ENCODE measurements around the gene APBA3. TPM values are rescaled to one million over a fixed set of nuclear protein-coding genes. Genes with fewer than 3 reads are reported as not detected.
A peak's percentile ranks its signal among the peaks of the same experiment; 100 is the strongest.

The APBA3 gene
- total and polyA plus RNA-seq, 7 experiments from 2014 or later, result 30.7 to 77.3 (median 62.3) TPM

GRCh38 chr19:3784607-3785450 is 23.3 kb upstream of the APBA3 start:
- no peaks in the 10 kb centered on the region for H3K27me3 ChIP-seq (ENCODE audit: control insufficient read depth in 2 of 2, insufficient read depth in 2 of 2, low read length in 2 of 2)
- ChIA-PET POLR2A (interaction anchor here (0.6 to 1.5 kb wide), 2 partner anchors 22 to 613 kb away, joined by 3 to 4 read pairs; no protein-coding TSS in a partner anchor), CTCF (interaction anchor here (1.4 kb wide), 1 partner anchor 15 kb away, joined by 3 read pairs; no protein-coding TSS in a partner anchor)
- DNase-seq (no peak), ATAC-seq (no peak)
- Mint-ChIP-seq H3K36me3 (peaks cover 5 to 21% (median 20%) of the 10 kb centered on the region in 5 donors), H3K4me3 (peak overlapping the region; percentile 43 to 88 (median 82)), H3K27me3 (peaks cover 0 to 21% (median 0%) of the 10 kb centered on the region in 5 donors), H3K9me3 (peaks cover 0 to 22% (median 15%) of the 10 kb centered on the region in 11 donors), H3K27ac (peak overlapping the region in 1 of 9 donors; percentile 50), H3K4me1 (peaks cover 0 to 18% (median 8%) of the 10 kb centered on the region in 7 donors)
- intact Hi-C loops (cut with micrococcal nuclease), result loop anchor here in 1 of 2 donors (5.0 kb wide), 1 partner anchor 37 kb away; no protein-coding TSS in a partner anchor
- H3K27ac ChIP-seq (ENCODE audit: low read depth, low read length), result no peak overlapping the region
- peaks cover 0 to under 1% of the 10 kb centered on the region in 2 donors for H3K4me1 ChIP-seq (ENCODE audit: control insufficient read depth in 2 of 2, insufficient read depth in 2 of 2, low read length in 2 of 2)
- H3K36me3 ChIP-seq (ENCODE audit: control insufficient read depth in 2 of 3, insufficient read depth in 3 of 3, low read length in 3 of 3), result peaks cover 0 to 4% (median 0%) of the 10 kb centered on the region in 3 experiments
- H3K4me3 ChIP-seq (ENCODE audit: low read length), result peak overlapping the region; percentile 63
- peaks cover 0 to 22% (median 11%) of the 10 kb centered on the region in 3 experiments for H3K9me3 ChIP-seq (ENCODE audit: control insufficient read depth in 2 of 3, low read length in 3 of 3)

- DNase-seq (peak in 5 of 9 donors; percentile 31 to 43 (median 38)), ATAC-seq (peak; percentile 66)
- Mint-ChIP-seq H3K4me1 (peaks cover 0 to 18% (median 8%) of the 10 kb centered on the region in 7 donors), H3K9me3 (peaks cover 0 to 22% (median 15%) of the 10 kb centered on the region in 11 donors), H3K4me3 (peak overlapping the region; percentile 23 to 88 (median 82)), H3K27me3 (peaks cover 0 to 18% (median 0%) of the 10 kb centered on the region in 5 donors), H3K36me3 (peaks cover 5 to 21% (median 20%) of the 10 kb centered on the region in 5 donors), H3K27ac (peak overlapping the region in 1 of 9 donors; percentile 50)
- H3K4me3 ChIP-seq (ENCODE audit: low read length), result no peak overlapping the region
- H3K9me3 ChIP-seq (ENCODE audit: control insufficient read depth in 2 of 3, low read length in 3 of 3), result peaks cover 0 to 22% (median 11%) of the 10 kb centered on the region in 3 experiments
- peaks cover 0 to 4% (median 0%) of the 10 kb centered on the region in 3 experiments for H3K36me3 ChIP-seq (ENCODE audit: control insufficient read depth in 2 of 3, insufficient read depth in 3 of 3, low read length in 3 of 3)
- H3K27me3 ChIP-seq (ENCODE audit: control insufficient read depth in 2 of 2, insufficient read depth in 2 of 2, low read length in 2 of 2), result no peaks in the 10 kb centered on the region
- intact Hi-C loops (cut with micrococcal nuclease), result loop anchor here (1.0 to 5.0 kb wide), 2 partner anchors 38 kb away; no protein-coding TSS in a partner anchor
- POLR2A ChIA-PET, result interaction anchor here (0.6 to 1.5 kb wide), 2 partner anchors 21 to 612 kb away, joined by 3 to 4 read pairs; no protein-coding TSS in a partner anchor
- no peak overlapping the region for H3K27ac ChIP-seq (ENCODE audit: low read depth, low read length)
- no peaks in the 10 kb centered on the region for H3K4me1 ChIP-seq (ENCODE audit: control insufficient read depth in 2 of 2, insufficient read depth in 2 of 2, low read length in 2 of 2)
- CTCF ChIA-PET, result interaction anchor here (1.4 kb wide), 1 partner anchor 14 kb away, joined by 3 read pairs; no protein-coding TSS in a partner anchor
Observed at GRCh38 chr19:3783660-3784584, 22.4 kb upstream of the APBA3 start.

GRCh38 chr19:3782903-3783302 is 21.4 kb upstream of the APBA3 start:
- POLR2A ChIA-PET, result no interaction called here
- peaks cover 0 to 22% (median 11%) of the 10 kb centered on the region in 3 experiments for H3K9me3 ChIP-seq (ENCODE audit: control insufficient read depth in 2 of 3, low read length in 3 of 3)
- H3K4me1 Mint-ChIP-seq, result peaks cover 0 to 18% (median 6%) of the 10 kb centered on the region in 7 donors
- DNase-seq (no peak), ATAC-seq (no peak)
- H3K36me3 ChIP-seq (ENCODE audit: control insufficient read depth in 2 of 3, insufficient read depth in 3 of 3, low read length in 3 of 3), result peaks cover 0 to 4% (median 0%) of the 10 kb centered on the region in 3 experiments
- CTCF ChIA-PET, result no interaction called here
- no peak overlapping the region for H3K4me3 Mint-ChIP-seq
- no peaks in the 10 kb centered on the region for H3K27me3 ChIP-seq (ENCODE audit: control insufficient read depth in 2 of 2, insufficient read depth in 2 of 2, low read length in 2 of 2)
- no peak overlapping the region for H3K27ac ChIP-seq (ENCODE audit: low read depth, low read length)
- peaks cover 0 to 18% (median 0%) of the 10 kb centered on the region in 5 donors for H3K27me3 Mint-ChIP-seq
- peaks cover 5 to 21% (median 20%) of the 10 kb centered on the region in 5 donors for H3K36me3 Mint-ChIP-seq
- peaks cover 0 to 22% (median 15%) of the 10 kb centered on the region in 11 donors for H3K9me3 Mint-ChIP-seq
- no peak overlapping the region for H3K4me3 ChIP-seq (ENCODE audit: low read length)
- intact Hi-C loops (cut with micrococcal nuclease), result loop anchor here (1.0 to 5.0 kb wide), 2 partner anchors 39 kb away; no protein-coding TSS in a partner anchor
- H3K27ac Mint-ChIP-seq, result no peak overlapping the region
- H3K4me1 ChIP-seq (ENCODE audit: control insufficient read depth in 2 of 2, insufficient read depth in 2 of 2, low read length in 2 of 2), result no peaks in the 10 kb centered on the region

- H3K9me3 ChIP-seq (ENCODE audit: control insufficient read depth in 2 of 3, low read length in 3 of 3), result peaks cover 0 to 22% (median 11%) of the 10 kb centered on the region in 3 experiments
- Mint-ChIP-seq H3K4me1 (peaks cover 0 to 18% (median 6%) of the 10 kb centered on the region in 7 donors), H3K27me3 (peaks cover 0 to 18% (median 0%) of the 10 kb centered on the region in 5 donors), H3K9me3 (peaks cover 0 to 22% (median 15%) of the 10 kb centered on the region in 11 donors), H3K4me3 (peak overlapping the region in 4 of 10 donors; percentile 6 to 68 (median 32)), H3K36me3 (peaks cover 5 to 21% (median 20%) of the 10 kb centered on the region in 5 donors), H3K27ac (peak overlapping the region in 2 of 9 donors; percentile 5 to 49)
- no peak for DNase-seq
- peaks cover 0 to 4% (median 0%) of the 10 kb centered on the region in 3 experiments for H3K36me3 ChIP-seq (ENCODE audit: control insufficient read depth in 2 of 3, insufficient read depth in 3 of 3, low read length in 3 of 3)
- H3K4me3 ChIP-seq (ENCODE audit: low read length), result no peak overlapping the region
- no peak for ATAC-seq
- no peak overlapping the region for H3K27ac ChIP-seq (ENCODE audit: low read depth, low read length)
- H3K4me1 ChIP-seq (ENCODE audit: control insufficient read depth in 2 of 2, insufficient read depth in 2 of 2, low read length in 2 of 2), result no peaks in the 10 kb centered on the region
- CTCF ChIA-PET, result no interaction called here
- POLR2A ChIA-PET, result no interaction called here
- no peaks in the 10 kb centered on the region for H3K27me3 ChIP-seq (ENCODE audit: control insufficient read depth in 2 of 2, insufficient read depth in 2 of 2, low read length in 2 of 2)
- intact Hi-C loops (cut with micrococcal nuclease), result loop anchor here in 1 of 2 donors (5.0 kb wide), 1 partner anchor 40 kb away; no protein-coding TSS in a partner anchor
Observed at GRCh38 chr19:3782330-3782729, 20.8 kb upstream of the APBA3 start.

- DNase-seq (no peak), ATAC-seq (no peak)
- Mint-ChIP-seq H3K4me1 (peaks cover 0 to 15% (median 6%) of the 10 kb centered on the region in 7 donors), H3K4me3 (no peak overlapping the region), H3K27me3 (peaks cover 0 to 13% (median 0%) of the 10 kb centered on the region in 5 donors), H3K36me3 (peaks cover 5 to 21% (median 20%) of the 10 kb centered on the region in 5 donors), H3K27ac (no peak overlapping the region), H3K9me3 (peaks cover 0 to 22% (median 15%) of the 10 kb centered on the region in 11 donors)
- Histone ChIP-seq H3K27me3 (ENCODE audit: control insufficient read depth in 2 of 2, insufficient read depth in 2 of 2, low read length in 2 of 2) (no peaks in the 10 kb centered on the region), H3K4me3 (ENCODE audit: low read length) (no peak overlapping the region), H3K4me1 (ENCODE audit: control insufficient read depth in 2 of 2, insufficient read depth in 2 of 2, low read length in 2 of 2) (no peaks in the 10 kb centered on the region), H3K27ac (ENCODE audit: low read depth, low read length) (no peak overlapping the region), H3K9me3 (ENCODE audit: control insufficient read depth in 2 of 3, low read length in 3 of 3) (peaks cover 0 to 22% (median 11%) of the 10 kb centered on the region in 3 experiments), H3K36me3 (ENCODE audit: control insufficient read depth in 2 of 3, insufficient read depth in 3 of 3, low read length in 3 of 3) (peaks cover 0 to 4% (median 0%) of the 10 kb centered on the region in 3 experiments)
- ChIA-PET POLR2A (interaction anchor here (0.5 to 0.8 kb wide), 2 partner anchors 19 to 454 kb away, joined by 3 read pairs; partner anchors contain the start of gene MRPL54), CTCF (no interaction called here)
- intact Hi-C loops (cut with micrococcal nuclease), result loop anchor here in 1 of 2 donors (5.0 kb wide), 1 partner anchor 41 kb away; no protein-coding TSS in a partner anchor
Observed at GRCh38 chr19:3781603-3782002, 20.1 kb upstream of the APBA3 start.
